ENCODE measurements around the gene MEIS2. TPM values are rescaled to one million over a fixed set of nuclear protein-coding genes. Genes with fewer than 3 reads are reported as not detected.
"Not testable (repeated sequence)": the region's sequence is repeated elsewhere in the genome, so short reads cannot be mapped to it uniquely, and the experiment has no call there.

The MEIS2 gene
- polyA plus RNA-seq, 1 donor = 19.7 TPM

GRCh38 chr15:36994790-36995189 lies 105.6 kb downstream of the MEIS2 start:
- WGBS (ENCODE audit: insufficient coverage, low lambda C conversion rate) = 82% methylated on average over 3 of the region's 8 CpGs
- H3K4me3 ChIP-seq (ENCODE audit: low read length) = no peak overlapping the region
- H3K36me3 ChIP-seq (ENCODE audit: control insufficient read depth, insufficient read depth, low read length) = no peaks in the 10 kb centered on the region
- no peak overlapping the region for H3K27ac ChIP-seq (ENCODE audit: low read length)
- H3K9me3 ChIP-seq (ENCODE audit: control insufficient read depth, low read depth, low read length) = no peaks in the 10 kb centered on the region
- no peak for DNase-seq
- no peaks in the 10 kb centered on the region for H3K4me1 ChIP-seq (ENCODE audit: control insufficient read depth, insufficient read depth, low read length)
- no peaks in the 10 kb centered on the region for H3K27me3 ChIP-seq (ENCODE audit: control insufficient read depth, insufficient read depth, low read length)

DNA sequence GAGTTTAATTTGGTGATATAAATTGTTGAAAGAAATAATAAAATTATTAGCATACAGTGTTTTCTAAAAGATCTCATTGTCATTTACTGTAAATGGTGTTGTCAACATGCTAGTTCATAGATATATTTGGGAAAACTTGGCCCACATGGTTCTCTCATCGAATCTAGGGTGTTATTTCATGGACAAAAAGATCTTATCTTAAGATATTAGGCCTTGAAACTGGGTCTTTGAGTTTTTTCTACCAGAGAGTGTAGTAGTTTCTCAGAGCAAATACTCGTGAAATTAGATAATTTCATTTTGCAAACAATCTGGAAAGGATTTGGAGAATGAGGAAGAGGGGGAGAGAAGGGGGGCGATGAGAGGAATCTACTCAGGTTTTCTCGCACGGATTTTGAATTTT lies 107.9 kb downstream of the MEIS2 start:
- WGBS (ENCODE audit: insufficient coverage, low lambda C conversion rate) = no CpG with 5 or more reads among the region's 5 CpGs
- H3K4me3 ChIP-seq (ENCODE audit: low read length) = no peak overlapping the region
- H3K27ac ChIP-seq (ENCODE audit: low read length) = no peak overlapping the region

GRCh38 chr15:36988947-36989346 lies 111.4 kb downstream of the MEIS2 start:
- Histone ChIP-seq H3K4me3 (ENCODE audit: low read length) (no peak overlapping the region), H3K9me3 (ENCODE audit: control insufficient read depth, low read depth, low read length) (no peaks in the 10 kb centered on the region), H3K4me1 (ENCODE audit: control insufficient read depth, insufficient read depth, low read length) (no peaks in the 10 kb centered on the region), H3K27me3 (ENCODE audit: control insufficient read depth, insufficient read depth, low read length) (no peaks in the 10 kb centered on the region), H3K27ac (ENCODE audit: low read length) (no peak overlapping the region), H3K36me3 (ENCODE audit: control insufficient read depth, insufficient read depth, low read length) (no peaks in the 10 kb centered on the region)
- no peak for DNase-seq

More for the DNA sequence above, 107.9 kb downstream of the MEIS2 start:
- H3K27me3 ChIP-seq (ENCODE audit: control insufficient read depth, insufficient read depth, low read length) = no peaks in the 10 kb centered on the region
- H3K9me3 ChIP-seq (ENCODE audit: control insufficient read depth, low read depth, low read length) = no peaks in the 10 kb centered on the region
- no peaks in the 10 kb centered on the region for H3K4me1 ChIP-seq (ENCODE audit: control insufficient read depth, insufficient read depth, low read length)
- no peak for DNase-seq
- H3K36me3 ChIP-seq (ENCODE audit: control insufficient read depth, insufficient read depth, low read length) = no peaks in the 10 kb centered on the region

GRCh38 chr15:36982430-36982829 lies 117.9 kb downstream of the MEIS2 start:
- DNase-seq = no peak
- Histone ChIP-seq H3K36me3 (ENCODE audit: control insufficient read depth, insufficient read depth, low read length) (no peaks in the 10 kb centered on the region), H3K9me3 (ENCODE audit: control insufficient read depth, low read depth, low read length) (no peaks in the 10 kb centered on the region)

DNA sequence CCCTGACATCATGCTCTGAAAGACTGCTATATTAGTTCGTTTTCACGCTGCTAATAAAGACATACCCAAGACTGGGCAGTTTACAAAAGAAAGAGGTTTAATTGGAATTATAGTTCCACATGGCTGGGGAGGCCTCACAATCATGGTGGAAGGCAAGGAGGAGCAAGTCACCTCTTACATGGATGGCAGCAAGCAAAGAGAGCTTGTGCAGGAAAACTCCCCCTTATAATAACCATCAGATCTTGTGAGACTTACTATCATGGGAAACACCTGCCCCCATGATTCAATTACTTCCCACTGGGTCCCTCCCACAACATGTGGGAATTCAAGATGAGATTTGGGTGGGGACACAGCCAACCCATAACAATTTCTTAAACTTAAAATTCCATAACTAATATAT lies 120.1 kb downstream of the MEIS2 start:
- not testable (repeated sequence) for H3K27me3 ChIP-seq (ENCODE audit: control insufficient read depth, insufficient read depth, low read length); H3K9me3 ChIP-seq (ENCODE audit: control insufficient read depth, low read depth, low read length); H3K27ac ChIP-seq (ENCODE audit: low read length); H3K4me3 ChIP-seq (ENCODE audit: low read length); H3K36me3 ChIP-seq (ENCODE audit: control insufficient read depth, insufficient read depth, low read length); DNase-seq; H3K4me1 ChIP-seq (ENCODE audit: control insufficient read depth, insufficient read depth, low read length)
- WGBS (ENCODE audit: insufficient coverage, low lambda C conversion rate) = no CpG with 5 or more reads among the region's 2 CpGs

More at GRCh38 chr15:36982430-36982829, 117.9 kb downstream of the MEIS2 start:
- Histone ChIP-seq H3K4me3 (ENCODE audit: low read length) (no peak overlapping the region), H3K4me1 (ENCODE audit: control insufficient read depth, insufficient read depth, low read length) (no peaks in the 10 kb centered on the region), H3K27me3 (ENCODE audit: control insufficient read depth, insufficient read depth, low read length) (peaks cover 2% of the 10 kb centered on the region), H3K27ac (ENCODE audit: low read length) (no peak overlapping the region)

DNA sequence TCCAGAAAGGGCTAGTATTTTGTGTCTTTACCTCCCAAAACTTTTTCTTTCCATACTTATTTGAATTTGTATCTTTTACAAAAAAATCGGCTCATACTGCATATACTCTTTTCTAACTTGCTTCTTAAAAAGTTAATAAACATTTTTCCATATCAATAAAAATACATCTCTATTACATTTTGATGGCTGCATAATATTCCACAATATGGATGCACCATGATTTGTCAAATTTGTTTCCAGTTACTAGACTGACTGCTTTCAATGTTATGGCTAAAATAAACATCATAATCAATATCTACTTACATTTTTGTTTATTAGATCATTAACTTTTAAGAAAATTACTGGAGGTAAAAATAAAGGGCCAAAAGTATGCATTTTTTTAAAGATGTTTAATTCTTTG lies 121.7 kb downstream of the MEIS2 start:
- Histone ChIP-seq H3K36me3 (ENCODE audit: control insufficient read depth, insufficient read depth, low read length) (no peaks in the 10 kb centered on the region), H3K27me3 (ENCODE audit: control insufficient read depth, insufficient read depth, low read length) (peaks cover 5% of the 10 kb centered on the region), H3K27ac (ENCODE audit: low read length) (no peak overlapping the region), H3K4me3 (ENCODE audit: low read length) (no peak overlapping the region), H3K9me3 (ENCODE audit: control insufficient read depth, low read depth, low read length) (no peaks in the 10 kb centered on the region), H3K4me1 (ENCODE audit: control insufficient read depth, insufficient read depth, low read length) (no peaks in the 10 kb centered on the region)
- no peak for DNase-seq
- 92% methylated on average over 1 of the region's 1 CpG for WGBS (ENCODE audit: insufficient coverage, low lambda C conversion rate)

DNA sequence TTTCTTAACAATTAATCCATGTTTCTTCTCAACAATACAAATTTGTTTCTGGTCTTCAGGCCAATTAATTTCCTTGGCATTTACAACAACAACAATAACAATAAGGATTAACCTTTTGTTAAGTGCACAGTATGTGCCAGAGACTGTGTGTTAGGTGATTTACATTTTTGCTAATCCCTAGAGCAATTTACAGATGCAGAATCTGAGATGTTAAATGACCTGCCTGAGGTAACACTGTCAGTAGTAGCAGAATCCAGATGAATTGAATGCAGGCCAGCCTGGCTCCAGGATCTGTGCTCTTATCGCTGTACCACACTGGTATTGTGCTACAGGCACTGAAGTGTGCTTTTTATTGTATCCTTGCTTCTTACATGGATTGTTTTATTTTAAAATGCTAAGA lies 122.2 kb downstream of the MEIS2 start:
- Histone ChIP-seq H3K4me1 (ENCODE audit: control insufficient read depth, insufficient read depth, low read length) (no peaks in the 10 kb centered on the region), H3K4me3 (ENCODE audit: low read length) (no peak overlapping the region), H3K27ac (ENCODE audit: low read length) (no peak overlapping the region), H3K9me3 (ENCODE audit: control insufficient read depth, low read depth, low read length) (no peaks in the 10 kb centered on the region), H3K27me3 (ENCODE audit: control insufficient read depth, insufficient read depth, low read length) (peaks cover 7% of the 10 kb centered on the region), H3K36me3 (ENCODE audit: control insufficient read depth, insufficient read depth, low read length) (no peaks in the 10 kb centered on the region)
- WGBS (ENCODE audit: insufficient coverage, low lambda C conversion rate) = no CpG with 5 or more reads among the region's 1 CpG
- no peak for DNase-seq

- no peak overlapping the region for H3K27ac ChIP-seq (ENCODE audit: low read length)
Observed at GRCh38 chr15:36977659-36978058, 122.7 kb downstream of the MEIS2 start.

GRCh38 chr15:36972704-36973103 lies 127.6 kb downstream of the MEIS2 start:
- H3K9me3 ChIP-seq (ENCODE audit: control insufficient read depth, low read depth, low read length) = no peaks in the 10 kb centered on the region
- H3K4me1 ChIP-seq (ENCODE audit: control insufficient read depth, insufficient read depth, low read length) = no peaks in the 10 kb centered on the region
- H3K4me3 ChIP-seq (ENCODE audit: low read length) = no peak overlapping the region
- no peak overlapping the region for H3K27ac ChIP-seq (ENCODE audit: low read length)
- no peak for DNase-seq
- WGBS (ENCODE audit: insufficient coverage, low lambda C conversion rate) = no CpG with 5 or more reads among the region's 3 CpGs
- no peaks in the 10 kb centered on the region for H3K36me3 ChIP-seq (ENCODE audit: control insufficient read depth, insufficient read depth, low read length)
- peaks cover 29% of the 10 kb centered on the region for H3K27me3 ChIP-seq (ENCODE audit: control insufficient read depth, insufficient read depth, low read length)

More at GRCh38 chr15:36977659-36978058, 122.7 kb downstream of the MEIS2 start:
- no peak overlapping the region for H3K4me3 ChIP-seq (ENCODE audit: low read length)
- DNase-seq = no peak
- peaks cover 11% of the 10 kb centered on the region for H3K27me3 ChIP-seq (ENCODE audit: control insufficient read depth, insufficient read depth, low read length)
- H3K36me3 ChIP-seq (ENCODE audit: control insufficient read depth, insufficient read depth, low read length) = no peaks in the 10 kb centered on the region
- H3K9me3 ChIP-seq (ENCODE audit: control insufficient read depth, low read depth, low read length) = no peaks in the 10 kb centered on the region
- no peaks in the 10 kb centered on the region for H3K4me1 ChIP-seq (ENCODE audit: control insufficient read depth, insufficient read depth, low read length)

GRCh38 chr15:36970522-36970921 lies 129.8 kb downstream of the MEIS2 start:
- 20% methylated on average over 3 of the region's 5 CpGs for WGBS (ENCODE audit: insufficient coverage, low lambda C conversion rate)
- no peak overlapping the region for H3K4me3 ChIP-seq (ENCODE audit: low read length)
- H3K36me3 ChIP-seq (ENCODE audit: control insufficient read depth, insufficient read depth, low read length) = no peaks in the 10 kb centered on the region
- H3K27ac ChIP-seq (ENCODE audit: low read length) = no peak overlapping the region
- peaks cover 34% of the 10 kb centered on the region for H3K27me3 ChIP-seq (ENCODE audit: control insufficient read depth, insufficient read depth, low read length)
- no peaks in the 10 kb centered on the region for H3K4me1 ChIP-seq (ENCODE audit: control insufficient read depth, insufficient read depth, low read length)
- peak; percentile 6 to 56 for DNase-seq
- H3K9me3 ChIP-seq (ENCODE audit: control insufficient read depth, low read depth, low read length) = no peaks in the 10 kb centered on the region

DNA sequence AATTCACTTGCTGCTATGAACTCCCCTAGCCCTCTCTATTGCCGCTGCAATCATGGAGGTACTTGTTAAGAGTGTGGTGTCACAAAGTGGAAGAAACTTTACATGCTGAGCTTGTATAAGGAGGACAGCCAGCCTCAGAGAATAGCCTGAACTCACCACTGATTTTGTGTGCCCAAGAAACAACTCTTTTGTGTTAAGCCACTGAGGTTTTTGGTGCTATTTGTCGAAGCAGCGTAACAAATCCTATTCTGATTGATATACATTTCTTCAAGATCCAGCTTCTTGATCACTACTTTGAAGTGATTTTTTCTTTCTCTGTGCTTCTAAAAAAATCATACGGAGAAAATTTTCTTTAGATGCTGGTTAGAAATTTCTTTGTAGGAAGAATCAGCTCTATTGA lies 132.4 kb downstream of the MEIS2 start:
- DNase-seq = no peak
- Histone ChIP-seq H3K27me3 (ENCODE audit: control insufficient read depth, insufficient read depth, low read length) (peaks cover 27% of the 10 kb centered on the region), H3K9me3 (ENCODE audit: control insufficient read depth, low read depth, low read length) (no peaks in the 10 kb centered on the region), H3K4me3 (ENCODE audit: low read length) (no peak overlapping the region), H3K27ac (ENCODE audit: low read length) (no peak overlapping the region), H3K4me1 (ENCODE audit: control insufficient read depth, insufficient read depth, low read length) (no peaks in the 10 kb centered on the region), H3K36me3 (ENCODE audit: control insufficient read depth, insufficient read depth, low read length) (no peaks in the 10 kb centered on the region)
- 100% methylated on average over 2 of the region's 4 CpGs for WGBS (ENCODE audit: insufficient coverage, low lambda C conversion rate)

All from large intestine (tissue), 3 donors.